Colonic mucosa (tissue), 4 donors: Measurements from ENCODE around the gene SMIM35. TPM values are rescaled to one million over a fixed set of nuclear protein-coding genes. Genes with fewer than 3 reads are reported as not detected.

Source experiments
- DNase-seq: peaks from one replicate; pipeline ENCODE4 v3.0.0-alpha.2; 2020
- H3K27ac ChIP-seq: fragments of 200-600 bp; one replicate; pipeline ENCODE4 v1.8.0; 2021
- H3K27me3 ChIP-seq: fragments of 200-600 bp; one replicate; pipeline ENCODE4 v1.8.0; 2021
- H3K36me3 ChIP-seq: fragments of 200-600 bp; one replicate; pipeline ENCODE4 v1.8.0; 2021
- H3K4me1 ChIP-seq: fragments of 200-600 bp; one replicate; pipeline ENCODE4 v1.8.0; 2021; ENCODE audit warnings: mild to moderate bottlenecking
- H3K4me3 ChIP-seq: fragments of 200-600 bp; one replicate; pipeline ENCODE4 v1.8.0; 2021
- H3K9ac ChIP-seq, 2 donors: one replicate each; pipeline ENCODE4 v1.7.0; 2013; ENCODE audit warnings: control low read depth in 2 of 2, low read depth in 2 of 2, low read length in 2 of 2
- H3K9me3 ChIP-seq: fragments of 200-600 bp; one replicate; pipeline ENCODE4 v1.8.0; 2021
- intact Hi-C: fragments of 100-400 bp; cut with DNase I; formaldehyde crosslinking; loops from one replicate; pipeline ENCODE4 v1.14.1; 2022
- total RNA-seq, 2 donors: library from RNA; stranded (reverse); fragmentation: NEBNext Ultra II Directional in 1 of 2; extraction: Animal tissue kit (Norgen Biotek cat#: 25700) in 1 of 2; gene quantifications; one replicate each; pipeline ENCODE4 v1.2.1, GENCODE V29; 2021
- TF ChIP-seq, protein P1 (sequence below): fragments of 200-600 bp; IDR thresholded peaks from one replicate; pipeline ENCODE4 v1.8.0; 2022; ENCODE audit warnings: antibody characterized with exemption, mild to moderate bottlenecking
- donor health status: healthy.
- donor health status: DM: no; HTN: no; CAD: no.
- donor health status: DM: no; HTN: no; CAD: no.

The SMIM35 gene
- total RNA-seq, 2 donors from 2014 or later = not detected

DNA sequence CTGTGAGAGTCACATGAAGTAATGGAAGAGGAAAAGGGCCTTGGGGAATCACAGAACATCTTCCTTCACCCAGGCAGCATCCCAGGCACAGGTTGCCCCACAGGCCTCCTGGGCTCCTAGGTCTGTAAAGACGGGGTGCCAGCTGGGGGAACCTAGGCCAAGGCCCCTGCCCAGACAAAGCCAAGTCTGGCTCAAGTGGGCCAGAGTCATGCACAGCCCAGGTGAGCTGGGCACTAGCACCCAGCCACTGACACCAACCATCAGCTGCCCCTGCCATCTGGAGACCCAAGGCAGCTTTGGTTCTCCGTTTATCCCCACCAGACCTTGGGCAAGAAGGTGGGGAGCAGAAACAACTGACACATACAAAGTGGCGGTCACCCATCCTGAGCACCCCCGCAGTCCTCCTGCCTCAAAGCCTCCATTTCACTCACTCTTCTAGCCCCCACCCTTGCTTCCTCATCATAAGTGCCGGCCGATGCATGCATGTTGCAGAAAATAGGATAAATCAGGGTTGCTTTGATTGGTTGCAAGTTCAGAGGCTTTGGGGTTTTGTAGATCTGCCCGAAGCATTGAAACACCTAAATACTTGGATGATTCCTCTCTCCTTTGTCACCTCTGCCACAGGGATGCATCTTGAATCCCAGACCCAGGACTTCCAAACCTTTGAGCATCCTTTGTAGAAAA is 36.4 kb downstream of the SMIM35 start:
- Histone ChIP-seq H3K9me3 (no peaks in the 10 kb centered on the region), H3K4me3 (no peak overlapping the region), H3K9ac (no peak overlapping the region), H3K27ac (no peak overlapping the region), H3K36me3 (no peaks in the 10 kb centered on the region), H3K27me3 (no peaks in the 10 kb centered on the region), H3K4me1 (no peaks in the 10 kb centered on the region)
- no peak for DNase-seq
- intact Hi-C loops = loop anchor here (5.0 to 10.0 kb wide), 4 partner anchors 98 to 606 kb away; partner anchors contain the start of gene FXYD2
- TF ChIP-seq, protein P1, sequence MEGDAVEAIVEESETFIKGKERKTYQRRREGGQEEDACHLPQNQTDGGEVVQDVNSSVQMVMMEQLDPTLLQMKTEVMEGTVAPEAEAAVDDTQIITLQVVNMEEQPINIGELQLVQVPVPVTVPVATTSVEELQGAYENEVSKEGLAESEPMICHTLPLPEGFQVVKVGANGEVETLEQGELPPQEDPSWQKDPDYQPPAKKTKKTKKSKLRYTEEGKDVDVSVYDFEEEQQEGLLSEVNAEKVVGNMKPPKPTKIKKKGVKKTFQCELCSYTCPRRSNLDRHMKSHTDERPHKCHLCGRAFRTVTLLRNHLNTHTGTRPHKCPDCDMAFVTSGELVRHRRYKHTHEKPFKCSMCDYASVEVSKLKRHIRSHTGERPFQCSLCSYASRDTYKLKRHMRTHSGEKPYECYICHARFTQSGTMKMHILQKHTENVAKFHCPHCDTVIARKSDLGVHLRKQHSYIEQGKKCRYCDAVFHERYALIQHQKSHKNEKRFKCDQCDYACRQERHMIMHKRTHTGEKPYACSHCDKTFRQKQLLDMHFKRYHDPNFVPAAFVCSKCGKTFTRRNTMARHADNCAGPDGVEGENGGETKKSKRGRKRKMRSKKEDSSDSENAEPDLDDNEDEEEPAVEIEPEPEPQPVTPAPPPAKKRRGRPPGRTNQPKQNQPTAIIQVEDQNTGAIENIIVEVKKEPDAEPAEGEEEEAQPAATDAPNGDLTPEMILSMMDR = no peak

DNA sequence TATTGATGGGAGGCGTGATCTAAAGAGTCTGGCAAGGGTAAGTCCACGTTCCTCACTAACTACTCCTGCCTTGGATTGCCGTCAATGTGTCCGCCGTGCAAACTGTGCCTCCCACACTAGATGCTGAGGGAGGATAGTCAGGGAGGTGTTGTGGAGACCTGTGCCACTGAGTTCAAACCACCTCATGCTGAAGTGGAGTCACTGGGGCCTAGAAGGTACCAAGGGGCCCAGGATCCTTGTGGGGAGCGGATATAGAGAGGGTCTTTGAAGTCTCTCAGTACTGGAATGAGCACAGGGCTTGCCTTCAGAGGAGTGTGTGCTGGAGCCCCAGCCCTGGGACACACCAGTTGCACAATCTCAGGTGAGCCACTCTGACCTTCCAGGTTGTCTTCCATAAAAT is 37.0 kb downstream of the SMIM35 start:
- Histone ChIP-seq H3K4me3 (no peak overlapping the region), H3K9me3 (no peaks in the 10 kb centered on the region), H3K9ac (peak overlapping the region in 1 of 2 donors; percentile 6), H3K4me1 (no peaks in the 10 kb centered on the region), H3K27me3 (no peaks in the 10 kb centered on the region), H3K36me3 (no peaks in the 10 kb centered on the region), H3K27ac (no peak overlapping the region)
- intact Hi-C loops = loop anchor here (5.0 to 10.0 kb wide), 4 partner anchors 97 to 605 kb away; partner anchors contain the start of gene FXYD2
- no peak for DNase-seq
- TF ChIP-seq, protein P1 = no peak

DNA sequence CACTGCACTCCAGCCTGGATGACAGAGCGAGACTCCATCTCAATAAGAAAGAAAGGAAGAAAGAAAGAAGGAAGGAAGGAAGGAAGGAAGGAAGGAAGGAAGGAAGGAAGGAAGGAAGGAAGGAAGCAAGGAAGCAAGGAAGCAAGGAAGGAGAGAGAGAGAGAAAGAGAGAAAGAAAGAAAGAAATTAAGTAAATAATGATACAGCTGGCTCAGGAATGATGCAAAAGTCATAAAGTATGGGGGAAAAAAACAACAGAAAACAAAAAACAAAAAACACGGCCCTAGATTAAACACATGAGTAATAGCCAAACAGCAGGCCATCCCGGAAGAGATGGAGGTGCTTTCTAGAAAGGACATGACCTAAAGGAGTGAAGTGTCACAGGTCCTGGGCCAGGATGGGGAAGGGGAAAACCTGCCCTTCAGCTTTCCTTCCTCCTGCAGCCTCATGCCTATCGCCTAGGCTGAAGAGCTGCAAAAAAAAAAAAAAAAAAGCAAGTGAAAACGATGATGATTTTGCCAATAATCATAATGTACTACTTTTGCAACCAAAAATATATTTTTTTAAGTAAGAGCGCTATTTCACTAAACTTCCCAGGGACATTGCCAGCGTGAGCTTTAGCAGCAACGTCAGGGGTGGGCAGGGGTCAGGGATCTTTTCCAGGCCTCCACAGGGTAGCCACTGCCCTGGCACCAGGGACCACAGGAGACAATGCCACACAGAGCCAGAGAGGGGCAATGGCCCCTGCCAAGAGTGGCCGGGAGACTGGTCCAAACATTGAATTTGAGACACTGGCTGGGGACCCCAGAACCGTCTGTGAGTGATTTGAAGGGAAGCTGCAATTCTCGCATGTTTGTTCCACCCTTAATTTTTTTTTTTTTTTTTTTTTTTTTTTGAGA is 38.0 kb downstream of the SMIM35 start:
- Histone ChIP-seq H3K27ac (no peak overlapping the region), H3K9ac (no peak overlapping the region), H3K27me3 (no peaks in the 10 kb centered on the region), H3K9me3 (no peaks in the 10 kb centered on the region), H3K4me1 (no peaks in the 10 kb centered on the region), H3K36me3 (no peaks in the 10 kb centered on the region), H3K4me3 (no peak overlapping the region)
- DNase-seq = no peak
- intact Hi-C loops = no loop called here
- TF ChIP-seq, protein P1 = no peak

DNA sequence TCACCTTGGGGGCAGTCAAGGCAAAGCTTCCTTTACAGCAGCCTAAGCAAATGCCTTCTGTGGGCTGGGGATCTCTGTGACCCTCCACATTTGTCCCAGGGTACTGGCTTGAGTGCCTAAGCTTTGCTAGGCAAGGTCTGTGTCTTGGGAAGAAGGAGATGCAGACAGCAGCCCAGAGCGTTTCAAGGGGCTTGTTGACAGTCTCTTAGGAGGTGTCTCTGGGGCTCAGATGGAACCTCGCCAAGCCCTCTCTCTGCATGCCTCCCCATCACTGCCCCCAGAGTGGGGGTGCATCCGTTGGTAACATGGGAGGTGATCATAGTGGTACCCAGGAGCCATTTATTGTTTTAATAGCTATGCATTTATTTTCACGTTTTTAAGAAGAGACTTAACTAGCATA is 39.0 kb downstream of the SMIM35 start:
- TF ChIP-seq, protein P1 = no peak
- no peaks in the 10 kb centered on the region for H3K27me3 ChIP-seq

DNA sequence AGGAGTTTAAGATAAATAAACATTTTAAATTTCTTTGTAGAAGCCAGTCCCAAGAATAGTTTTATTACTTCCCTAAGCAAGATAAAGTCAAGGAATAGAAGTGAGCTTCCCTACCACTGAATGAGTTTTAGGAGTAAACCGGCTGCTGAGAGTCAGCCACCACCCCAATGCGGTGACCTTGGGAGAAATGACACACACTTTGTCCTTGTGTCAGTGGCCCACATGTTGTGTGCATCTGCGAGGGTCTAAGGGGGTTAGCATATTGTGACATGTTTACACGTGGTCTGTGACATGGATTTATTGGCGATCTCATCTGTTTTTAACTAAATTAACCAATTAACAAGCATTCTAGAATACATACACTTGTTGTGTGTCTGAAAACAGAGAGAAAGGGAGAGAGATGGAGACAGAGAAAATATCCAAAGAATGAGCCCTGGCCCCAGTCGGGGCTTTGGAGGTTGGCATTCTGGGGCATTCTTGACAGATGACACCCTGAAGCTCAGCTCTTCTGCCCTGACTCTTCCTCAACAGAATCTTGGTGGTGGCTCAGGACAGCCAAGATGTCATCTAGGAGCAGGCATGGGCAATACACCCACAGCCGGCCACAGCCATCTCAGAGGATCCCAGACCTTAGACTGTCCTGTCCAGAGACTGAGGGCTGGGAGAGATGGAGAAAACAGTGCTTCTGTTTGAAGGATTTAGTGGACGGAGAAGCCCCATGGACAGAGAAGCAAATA is 39.6 kb downstream of the SMIM35 start:
- DNase-seq = no peak
- H3K4me3 ChIP-seq = no peak overlapping the region
- no peaks in the 10 kb centered on the region for H3K27me3 ChIP-seq

More for the DNA sequence above, 39.0 kb downstream of the SMIM35 start:
- DNase-seq = no peak
- Histone ChIP-seq H3K27ac (no peak overlapping the region), H3K4me1 (no peaks in the 10 kb centered on the region), H3K9ac (no peak overlapping the region), H3K4me3 (no peak overlapping the region), H3K36me3 (no peaks in the 10 kb centered on the region), H3K9me3 (no peaks in the 10 kb centered on the region)
- intact Hi-C loops = no loop called here

More for the DNA sequence above, 39.6 kb downstream of the SMIM35 start:
- intact Hi-C loops = no loop called here
- Histone ChIP-seq H3K27ac (no peak overlapping the region), H3K9me3 (no peaks in the 10 kb centered on the region), H3K9ac (no peak overlapping the region), H3K4me1 (no peaks in the 10 kb centered on the region), H3K36me3 (no peaks in the 10 kb centered on the region)
- TF ChIP-seq, protein P1 = no peak
